K562 (cell line): ENCODE data around the gene NUP50. TPM values are rescaled to one million over a fixed set of nuclear protein-coding genes. Genes with fewer than 3 reads are reported as not detected.

ENCODE experiments used
- ATAC-seq: fragments of 200-7000 bp; cut with Tn5 transposase; 3 replicates; pipeline ENCODE4 v1.9.1; 2020; ENCODE audit warnings: moderate library complexity
- BruUV-seq: library from RNA; stranded (reverse); fragments of 400-500 nt; replicated peaks from 2 replicates; lab custom pipeline; 2021; lab: Mats Ljungman, UMichigan
- CTCF ChIA-PET: fragments of 300-600 bp; formaldehyde crosslinking; extraction: SDS; loops from one replicate; lab custom pipeline; 2021; ENCODE audit warnings: low intra/inter-chr PET ratio; lab: Yijun Ruan, JAX
- POLR2A ChIA-PET: fragments of 300-600, 350-650 bp; sonication (Branson Sonifier 250); formaldehyde crosslinking; extraction: SDS; loops from one replicate; lab custom pipeline; 2021; ENCODE audit warnings: antibody characterized with exemption, inconsistent platforms; lab: Yijun Ruan, JAX
- DNase-seq, 4 experiments: peaks; one replicate each; pipeline versions ENCODE4 v3.0.0 to v3.0.0-alpha.2; 2011 to 2018; ENCODE audit warnings: low spot score in 3 of 4, mixed read lengths in 3 of 4; ENCODE audit errors: extremely low read depth in 1 of 4
- FAIRE-seq: peaks from 2 replicates; lab custom pipeline; 2011; peaks lifted over from hg19 to GRCh38; lab: Jason Lieb, UNC
- H2AFZ ChIP-seq: 2 replicates; pipeline ENCODE4 v1.6.0; 2011; ENCODE audit warnings: low read depth, low read length, control low read depth, inconsistent platforms
- H3K27ac ChIP-seq: fragments of 200-600 bp; 3 replicates; pipeline ENCODE4 v1.8.0; 2011; ENCODE audit warnings: low read depth, mild to moderate bottlenecking, control low read depth, inconsistent platforms, low read length, moderate library complexity, mixed read lengths; ENCODE audit errors: extremely low read depth
- H3K27me3 ChIP-seq, 2 experiments: fragments of 300-600 bp in 1 of 2; 2 replicates in 1 of 2; 3 replicates in 1 of 2; pipeline versions ENCODE4 v1.6.0 to v1.8.0; 2011; ENCODE audit warnings: inconsistent platforms in 2 of 2, low read length in 2 of 2, mild to moderate bottlenecking in 1 of 2, mixed read lengths in 1 of 2, moderate library complexity in 1 of 2; ENCODE audit not compliant: control insufficient read depth in 2 of 2, insufficient read depth in 2 of 2
- H3K36me3 ChIP-seq: fragments of 300-600 bp; 3 replicates; pipeline ENCODE4 v1.8.0; 2011; ENCODE audit warnings: mild to moderate bottlenecking, low read length, inconsistent platforms; ENCODE audit not compliant: control insufficient read depth, insufficient read depth
- H3K4me1 ChIP-seq, 2 experiments: fragments of 200-600 bp in 1 of 2; replicated peaks in 1 of 2; 2 replicates in 1 of 2; 3 replicates in 1 of 2; pipeline versions ENCODE4 v1.5.1 to v1.8.0; 2011; ENCODE audit warnings: inconsistent platforms in 2 of 2, low read length in 2 of 2, mild to moderate bottlenecking in 1 of 2, mixed read lengths in 1 of 2, moderate library complexity in 1 of 2; ENCODE audit not compliant: control insufficient read depth in 2 of 2, insufficient read depth in 2 of 2
- H3K4me2 ChIP-seq: 2 replicates; pipeline ENCODE4 v1.6.1; 2011; ENCODE audit warnings: low read length, control low read depth, inconsistent platforms, mixed read lengths; ENCODE audit not compliant: insufficient read depth
- H3K4me3 ChIP-seq: fragments of 200-600 bp; sonication (generic), shearing (Covaris generic); 2 replicates; pipeline ENCODE4 v1.5.1; 2016; ENCODE audit warnings: control low read depth, inconsistent platforms
- H3K79me2 ChIP-seq: fragments of 200-600 bp; 3 replicates; pipeline ENCODE4 v1.8.0; 2011; ENCODE audit warnings: low read length, inconsistent platforms; ENCODE audit not compliant: control insufficient read depth, insufficient read depth
- H3K9ac ChIP-seq, 2 experiments: 2 replicates each; pipeline versions ENCODE4 v1.6.0 to v1.6.1; 2011; ENCODE audit warnings: low read depth in 2 of 2, low read length in 2 of 2, control low read depth in 1 of 2, inconsistent platforms in 1 of 2, mild to moderate bottlenecking in 1 of 2, mixed read lengths in 1 of 2; ENCODE audit not compliant: insufficient read depth in 1 of 2
- H3K9me1 ChIP-seq: one replicate; pipeline ENCODE4 v1.6.0; 2011; ENCODE audit warnings: inconsistent platforms, mild to moderate bottlenecking, low read length, moderate library complexity; ENCODE audit not compliant: control insufficient read depth, insufficient read depth
- H3K9me3 ChIP-seq: replicated peaks from 2 replicates; pipeline ENCODE4 v1.5.1; 2011; ENCODE audit warnings: low read depth, low read length, inconsistent platforms; ENCODE audit not compliant: control insufficient read depth, insufficient read depth
- H4K20me1 ChIP-seq: replicated peaks from 2 replicates; pipeline ENCODE4 v1.6.1; 2011; ENCODE audit warnings: low read length, inconsistent platforms, mixed read lengths; ENCODE audit not compliant: control insufficient read depth, insufficient read depth
- HDAC3 ChIP-seq: fragments of 450-650 bp; IDR thresholded peaks from 2 replicates; pipeline ENCODE4 v1.6.1; 2018; ENCODE audit warnings: borderline replicate concordance, mild to moderate bottlenecking, moderate library complexity; ENCODE audit not compliant: partially characterized antibody
- JUN ChIP-seq, 2 experiments: sonication (generic) in 1 of 2; formaldehyde crosslinking in 1 of 2; IDR thresholded peaks; 2 replicates each; pipeline versions ENCODE4 v1.6.1 to v1.8.0; 2012 to 2022; ENCODE audit warnings: borderline replicate concordance in 2 of 2, mild to moderate bottlenecking in 2 of 2, improper control_type of control experiment in 1 of 2, low read depth in 1 of 2, low read length in 1 of 2, missing genetic modification reagents in 1 of 2
- JUNB ChIP-seq: fragments of 450-650 bp; formaldehyde crosslinking; conservative IDR thresholded peaks from 2 replicates; pipeline ENCODE4 v1.4.0; 2020; ENCODE audit warnings: mild to moderate bottlenecking
- KAT2B ChIP-seq: IDR thresholded peaks from one replicate; pipeline ENCODE4 v1.6.1; 2012; ENCODE audit warnings: low read depth, mild to moderate bottlenecking, control low read depth, inconsistent platforms, low read length, moderate library complexity
- NCOR1 ChIP-seq: fragments of 450-650 bp; IDR thresholded peaks from 2 replicates; pipeline ENCODE4 v1.6.1; 2016; ENCODE audit warnings: mild to moderate bottlenecking, moderate library complexity
- NFYB ChIP-seq: IDR thresholded peaks from 2 replicates; pipeline ENCODE4 v1.6.1; 2011; ENCODE audit warnings: mild to moderate bottlenecking, moderate library complexity; ENCODE audit not compliant: insufficient read length; ENCODE audit errors: extremely low read depth
- RBFOX2 ChIP-seq: fragments of 200-400 bp; formaldehyde crosslinking; IDR thresholded peaks from 2 replicates; pipeline ENCODE4 v1.6.1; 2017; ENCODE audit warnings: low read depth, mild to moderate bottlenecking, low read length, moderate library complexity
- SAFB ChIP-seq: fragments of 200-400 bp; formaldehyde crosslinking; IDR thresholded peaks from 2 replicates; pipeline ENCODE4 v1.6.1; 2017; ENCODE audit warnings: low read depth, low read length, borderline replicate concordance
- SMARCB1 ChIP-seq: IDR thresholded peaks from 2 replicates; pipeline ENCODE4 v1.6.1; 2011; ENCODE audit warnings: improper control_type of control experiment, low read depth; ENCODE audit not compliant: insufficient read length
- SP2 ChIP-seq: IDR thresholded peaks from 2 replicates; pipeline ENCODE4 v1.6.1; 2011; ENCODE audit warnings: mild to moderate bottlenecking, low read depth, low read length, moderate library complexity; ENCODE audit not compliant: poor library complexity, severe bottlenecking; ENCODE audit errors: extremely low read depth
- TRIM25 ChIP-seq: fragments of 450-650 bp; IDR thresholded peaks from 2 replicates; pipeline ENCODE4 v1.7.0; 2016; ENCODE audit warnings: borderline replicate concordance
- ZBTB34 ChIP-seq: fragments of 250-450 bp; sonication (Bioruptor Pico); IDR thresholded peaks from 2 replicates; pipeline ENCODE4 v1.8.0; 2021; ENCODE audit warnings: mild to moderate bottlenecking, moderate library complexity
- ZKSCAN3 ChIP-seq: fragments of 250-450 bp; sonication (Bioruptor Pico); IDR thresholded peaks from 2 replicates; pipeline ENCODE4 v1.4.0; 2020
- WGBS: fragments of 100-300 bp; shearing (Covaris generic); methylation state at CpG from one replicate; pipeline ENCODE4 v1.1.6; 2016; ENCODE audit warnings: low coverage, mixed read lengths; ENCODE audit not compliant: insufficient coverage; ENCODE audit errors: missing lambda C conversion rate; 5-methylcytosine and 5-hydroxymethylcytosine counted together
- in situ Hi-C: fragments of 300-500 bp; cut with MboI; formaldehyde crosslinking; loops from 4 replicates; pipeline ENCODE4 v1.15.0; 2018; ENCODE audit warnings: inconsistent platforms, mixed read lengths
- intact Hi-C: fragments of 100-400 bp; cut with micrococcal nuclease; formaldehyde crosslinking; loops from 2 replicates; pipeline ENCODE4 v1.14.2; 2022
- polyA plus RNA-seq, 8 experiments: library from polyadenylated mRNA; depleted of rRNA in 4 of 8; stranded (reverse) in 5 of 8; unstranded in 3 of 8; fragments of >200 nt; fragmentation: Nextera tagmentation in 2 of 8; fragmentation: Illumina TruSeq in 1 of 8; extraction: Ambion mirVana in 2 of 8; extraction: Trizol in 1 of 8; gene quantifications; 2 replicates each; pipeline versions ENCODE4 v1.2.1 to v1.2.3, GENCODE V29; 2011 to 2014; ENCODE audit warnings: inconsistent platforms in 1 of 8, missing spikeins in 1 of 8
- total RNA-seq, 7 experiments: library from RNA; depleted of rRNA in 6 of 7; stranded (reverse); fragments of >200 nt in 6 of 7; fragmentation: Illumina TruSeq in 2 of 7; extraction: Trizol in 2 of 7; gene quantifications; 2 replicates each; pipeline versions ENCODE4 v1.2.1 to v1.2.3, GENCODE V29; 2011 to 2021; ENCODE audit warnings: low replicate concordance in 1 of 7
- TF ChIP-seq, protein P1 (sequence below), 2 experiments: IDR thresholded peaks; 2 replicates each; pipeline ENCODE4 v1.6.1; 2012; ENCODE audit warnings: improper control_type of control experiment in 2 of 2, low read depth in 2 of 2, low read length in 2 of 2, borderline replicate concordance in 1 of 2

Gene NUP50
- total and polyA plus RNA-seq, 9 of the 15 experiments (the other 6 are each of a cell fraction or from before 2014, with no cell fraction given), result 23.8 to 83.7 (median 55.3) TPM

DNA sequence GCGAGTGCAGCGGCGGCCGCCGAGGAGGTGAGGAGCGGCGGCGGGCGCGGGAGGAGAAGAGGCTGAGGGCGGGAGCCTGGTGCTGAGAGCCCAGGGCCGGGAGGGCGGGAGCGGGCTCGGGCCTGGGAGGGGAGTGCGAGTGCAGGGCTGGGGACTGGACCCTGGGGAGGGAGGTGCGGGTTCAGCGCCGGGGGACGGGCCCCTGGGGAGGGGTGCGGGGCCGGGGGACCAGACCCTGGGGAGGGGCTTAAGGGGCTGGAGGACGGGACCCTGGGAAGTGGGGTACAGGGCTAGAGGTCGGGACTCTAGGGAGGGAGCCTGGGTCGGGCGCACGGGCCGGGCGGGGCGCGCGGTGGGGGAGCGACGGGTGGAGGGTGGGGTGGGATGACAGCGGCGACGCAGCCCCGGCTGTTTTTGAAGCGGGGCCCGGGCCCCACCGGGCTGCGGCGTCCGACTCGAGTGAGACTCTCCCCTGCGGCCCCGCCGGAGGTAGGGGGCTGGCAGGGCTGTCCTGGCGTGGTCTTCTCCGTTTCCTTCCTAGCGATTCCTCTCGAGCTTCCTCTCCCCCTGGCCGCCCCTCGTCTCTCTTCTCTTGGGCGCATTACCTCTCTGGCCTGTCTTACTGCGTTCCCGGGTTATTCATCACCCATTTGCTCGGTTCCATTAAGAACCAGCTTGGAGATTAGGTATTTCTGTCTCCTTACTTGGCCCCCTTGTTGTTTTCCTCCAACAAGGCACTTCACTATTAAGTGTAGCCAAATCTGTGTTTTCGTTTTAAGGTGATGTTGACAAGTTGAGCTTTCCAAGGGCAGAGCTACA is 754 bp downstream of the NUP50 start:
- intact Hi-C loops, result no loop called here
- ATAC-seq, result peak; percentile 79
- Histone ChIP-seq H2AFZ (peak overlapping the region; percentile 51; the same call in 1 of the 2 replicates), H3K9me3 (no peaks in the 10 kb centered on the region), H4K20me1 (peaks cover 7% of the 10 kb centered on the region; the same call in 1 of the 2 replicates), H3K27ac (peak overlapping the region; percentile 88), H3K4me3 (peak overlapping the region; percentile 80), H3K4me1 (peaks cover 6 to 19% of the 10 kb centered on the region in 2 experiments; a peak in 4 of 5 replicates), H3K27me3 (no peaks in the 10 kb centered on the region), H3K36me3 (peaks cover 40% of the 10 kb centered on the region), H3K79me2 (peaks cover 78% of the 10 kb centered on the region), H3K9ac (peak overlapping the region; percentile 83 to 90), H3K9me1 (no peaks in the 10 kb centered on the region), H3K4me2 (peak overlapping the region; percentile 83)
- peak; percentile 38 to 64 (median 56) for DNase-seq
- WGBS, result 0% methylated on average over 6 of the region's 59 CpGs
- POLR2A ChIA-PET, result interaction anchor here (0.6 to 1.5 kb wide), 7 partner anchors 10 to 783 kb away, joined by 3 to 6 read pairs (median 3); no protein-coding TSS in a partner anchor
- FAIRE-seq, result no peak
- in situ Hi-C loops, result no loop called here
- BruUV-seq, result no TSS peak
- CTCF ChIA-PET, result no interaction called here
- TF ChIP-seq RBFOX2, result peak; percentile 76; the same call in 1 of the 2 replicates
- TF ChIP-seq NCOR1, result no peak
- TF ChIP-seq ZBTB34 (CRISPR knock-in tag), result no peak
- no peak for TF ChIP-seq NFYB
- no peak for TF ChIP-seq KAT2B
- TF ChIP-seq SMARCB1, result no peak
- no peak for TF ChIP-seq TRIM25
- no peak for TF ChIP-seq SAFB
- TF ChIP-seq, protein P1, sequence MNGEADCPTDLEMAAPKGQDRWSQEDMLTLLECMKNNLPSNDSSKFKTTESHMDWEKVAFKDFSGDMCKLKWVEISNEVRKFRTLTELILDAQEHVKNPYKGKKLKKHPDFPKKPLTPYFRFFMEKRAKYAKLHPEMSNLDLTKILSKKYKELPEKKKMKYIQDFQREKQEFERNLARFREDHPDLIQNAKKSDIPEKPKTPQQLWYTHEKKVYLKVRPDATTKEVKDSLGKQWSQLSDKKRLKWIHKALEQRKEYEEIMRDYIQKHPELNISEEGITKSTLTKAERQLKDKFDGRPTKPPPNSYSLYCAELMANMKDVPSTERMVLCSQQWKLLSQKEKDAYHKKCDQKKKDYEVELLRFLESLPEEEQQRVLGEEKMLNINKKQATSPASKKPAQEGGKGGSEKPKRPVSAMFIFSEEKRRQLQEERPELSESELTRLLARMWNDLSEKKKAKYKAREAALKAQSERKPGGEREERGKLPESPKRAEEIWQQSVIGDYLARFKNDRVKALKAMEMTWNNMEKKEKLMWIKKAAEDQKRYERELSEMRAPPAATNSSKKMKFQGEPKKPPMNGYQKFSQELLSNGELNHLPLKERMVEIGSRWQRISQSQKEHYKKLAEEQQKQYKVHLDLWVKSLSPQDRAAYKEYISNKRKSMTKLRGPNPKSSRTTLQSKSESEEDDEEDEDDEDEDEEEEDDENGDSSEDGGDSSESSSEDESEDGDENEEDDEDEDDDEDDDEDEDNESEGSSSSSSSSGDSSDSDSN (IDR thresholded peaks at IDR 0.05; ENCODE audit: borderline replicate concordance in 1 of 2, low read depth in 2 of 2, low read length in 2 of 2), result no peak
- no peak for TF ChIP-seq ZKSCAN3 (CRISPR knock-in tag)
- TF ChIP-seq JUN (IDR thresholded peaks at IDR 0.05; ENCODE audit: borderline replicate concordance, low read depth, low read length), result no peak
- TF ChIP-seq JUN (CRISPR knock-in tag; IDR thresholded peaks at IDR 0.05; ENCODE audit: borderline replicate concordance), result no peak
- TF ChIP-seq JUNB (CRISPR knock-in tag), result no peak
- TF ChIP-seq SP2, result no peak
- no peak for TF ChIP-seq HDAC3
